Measurements from ENCODE around the gene DCUN1D2. TPM values are rescaled to one million over a fixed set of nuclear protein-coding genes. Genes with fewer than 3 reads are reported as not detected.
A peak's percentile ranks its signal among the peaks of the same experiment; 100 is the strongest.

DCUN1D2 gene
- total RNA-seq, 4 donors from 2014 or later, result 13.6 to 32.5 (median 24.5) TPM

DNA sequence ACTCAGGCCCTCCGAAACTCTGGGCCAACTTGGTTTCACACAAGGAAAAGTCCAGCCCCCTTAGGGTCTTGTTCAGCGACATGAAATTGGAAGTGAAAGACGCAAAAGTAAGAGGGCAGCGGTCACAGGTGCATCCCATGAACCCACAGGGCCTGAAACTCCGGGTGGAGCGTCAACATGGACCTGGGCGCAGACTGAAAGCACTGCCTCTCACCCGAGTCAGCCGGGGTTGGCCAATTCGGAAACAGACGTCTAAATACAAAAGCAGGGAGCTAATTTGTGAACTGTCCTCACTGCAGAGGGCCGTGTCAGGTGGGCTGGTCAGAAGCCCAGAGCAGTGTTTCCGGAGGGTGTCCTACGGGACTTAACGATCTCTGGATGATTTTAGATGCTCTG is 63.9 kb downstream of the DCUN1D2 start:
- Histone ChIP-seq H3K27ac (replicated peaks in 1 of 4) (no peak overlapping the region), H3K4me1 (peaks cover 0 to 21% (median 12%) of the 10 kb centered on the region in 4 donors), H3K9me3 (no peaks in the 10 kb centered on the region), H3K4me3 (no peak overlapping the region), H3K36me3 (peaks cover 0 to 81% (median 4%) of the 10 kb centered on the region in 4 donors), H3K27me3 (no peaks in the 10 kb centered on the region)
- no peak for DNase-seq (ENCODE audit: extremely low spot score)
- TF ChIP-seq POLR2AphosphoS5 (IDR thresholded peaks at IDR 0.05), result no peak
- no peak for TF ChIP-seq EP300 (IDR thresholded peaks at IDR 0.05)
- TF ChIP-seq, protein P1, sequence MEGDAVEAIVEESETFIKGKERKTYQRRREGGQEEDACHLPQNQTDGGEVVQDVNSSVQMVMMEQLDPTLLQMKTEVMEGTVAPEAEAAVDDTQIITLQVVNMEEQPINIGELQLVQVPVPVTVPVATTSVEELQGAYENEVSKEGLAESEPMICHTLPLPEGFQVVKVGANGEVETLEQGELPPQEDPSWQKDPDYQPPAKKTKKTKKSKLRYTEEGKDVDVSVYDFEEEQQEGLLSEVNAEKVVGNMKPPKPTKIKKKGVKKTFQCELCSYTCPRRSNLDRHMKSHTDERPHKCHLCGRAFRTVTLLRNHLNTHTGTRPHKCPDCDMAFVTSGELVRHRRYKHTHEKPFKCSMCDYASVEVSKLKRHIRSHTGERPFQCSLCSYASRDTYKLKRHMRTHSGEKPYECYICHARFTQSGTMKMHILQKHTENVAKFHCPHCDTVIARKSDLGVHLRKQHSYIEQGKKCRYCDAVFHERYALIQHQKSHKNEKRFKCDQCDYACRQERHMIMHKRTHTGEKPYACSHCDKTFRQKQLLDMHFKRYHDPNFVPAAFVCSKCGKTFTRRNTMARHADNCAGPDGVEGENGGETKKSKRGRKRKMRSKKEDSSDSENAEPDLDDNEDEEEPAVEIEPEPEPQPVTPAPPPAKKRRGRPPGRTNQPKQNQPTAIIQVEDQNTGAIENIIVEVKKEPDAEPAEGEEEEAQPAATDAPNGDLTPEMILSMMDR (IDR thresholded peaks at IDR 0.05), result no peak
- no peak for TF ChIP-seq POLR2A (IDR thresholded peaks at IDR 0.05; ENCODE audit: low read depth)
- intact Hi-C loops (cut with DNase I), result no loop called here
- 88% methylated on average over 15 of the region's 15 CpGs for WGBS

DNA sequence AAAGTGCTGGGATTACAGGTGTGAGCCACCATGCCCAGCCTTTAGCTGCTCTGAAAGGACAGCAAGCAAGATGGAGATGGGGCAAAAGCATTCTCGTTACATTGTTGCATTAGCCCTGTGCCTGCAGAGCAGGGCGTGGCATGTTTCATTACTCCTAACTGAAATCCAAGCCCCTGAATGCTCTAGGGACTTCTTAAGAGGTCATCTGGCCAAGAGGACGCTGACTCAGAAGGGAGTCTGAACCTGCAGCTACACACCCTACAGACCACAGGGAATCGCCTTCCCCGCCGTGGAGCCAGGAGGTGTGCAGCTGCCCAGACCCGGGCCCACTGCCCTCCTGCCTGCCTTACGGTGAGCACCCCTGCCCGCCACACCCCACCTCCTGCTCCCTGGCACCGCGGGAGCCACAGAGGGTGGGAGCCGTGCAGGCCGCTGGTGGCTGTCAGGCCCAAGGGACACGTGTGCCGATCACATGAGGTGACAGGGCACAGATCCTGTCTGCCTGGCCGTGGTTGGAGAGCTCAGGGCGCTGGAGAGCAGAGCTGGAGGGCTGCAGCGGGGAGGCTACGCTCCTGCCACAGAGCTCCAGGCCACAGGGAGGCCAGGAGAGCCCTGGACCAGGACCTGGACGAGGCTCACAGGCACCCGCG is 64.4 kb downstream of the DCUN1D2 start:
- TF ChIP-seq, protein P1 (IDR thresholded peaks at IDR 0.05), result no peak
- TF ChIP-seq POLR2AphosphoS5 (IDR thresholded peaks at IDR 0.05) (no peak), EP300 (IDR thresholded peaks at IDR 0.05) (no peak), POLR2A (IDR thresholded peaks at IDR 0.05; ENCODE audit: low read depth) (no peak)
- Histone ChIP-seq H3K27ac (replicated peaks in 1 of 4) (no peak overlapping the region), H3K9me3 (no peaks in the 10 kb centered on the region), H3K36me3 (peaks cover 0 to 79% (median 4%) of the 10 kb centered on the region in 4 donors), H3K27me3 (no peaks in the 10 kb centered on the region), H3K4me3 (no peak overlapping the region), H3K4me1 (peaks cover 0 to 27% (median 17%) of the 10 kb centered on the region in 4 donors)
- intact Hi-C loops (cut with DNase I), result no loop called here
- 94% methylated on average over 21 of the region's 22 CpGs for WGBS
- no peak for DNase-seq (ENCODE audit: extremely low spot score)

DNA sequence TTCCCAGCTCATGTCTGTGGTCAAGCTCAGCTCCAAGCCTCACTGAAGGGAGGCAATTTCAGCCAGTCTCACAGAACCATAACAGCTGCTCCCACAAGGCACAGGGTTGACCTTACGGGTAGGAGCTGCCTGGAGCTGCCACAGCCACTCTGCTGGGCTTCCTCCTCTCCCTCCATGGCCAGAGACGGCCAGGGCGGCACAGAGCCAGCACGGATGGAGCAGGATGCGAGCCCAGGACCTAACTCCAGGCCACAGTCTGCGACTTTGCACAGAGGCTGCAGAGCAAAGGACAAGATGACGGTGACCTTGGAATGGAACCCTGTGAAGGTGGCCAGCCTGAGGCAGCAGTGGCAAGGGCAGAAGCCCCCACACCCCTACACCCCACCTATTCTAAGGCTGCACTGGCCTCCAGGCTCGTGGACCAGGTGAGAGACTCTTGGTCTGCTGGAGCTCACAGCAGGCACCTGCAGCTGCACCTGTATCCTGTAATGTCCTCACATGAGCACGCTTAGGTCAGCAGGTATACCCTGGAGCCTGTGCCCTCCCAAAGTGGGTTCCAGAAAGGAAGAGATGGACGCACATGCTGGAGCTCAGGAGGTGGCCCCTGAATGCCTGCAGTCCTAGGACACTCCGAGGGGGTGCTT is 66.9 kb downstream of the DCUN1D2 start:
- no peaks in the 10 kb centered on the region for H3K27me3 ChIP-seq
- H3K4me1 ChIP-seq, result peaks cover 0 to 28% (median 17%) of the 10 kb centered on the region in 4 donors
- H3K4me3 ChIP-seq, result no peak overlapping the region
- DNase-seq (ENCODE audit: extremely low spot score), result no peak
- no peaks in the 10 kb centered on the region for H3K9me3 ChIP-seq
- peaks cover 0 to 65% (median 2%) of the 10 kb centered on the region in 4 donors for H3K36me3 ChIP-seq
- 91% methylated on average over 8 of the region's 11 CpGs for WGBS
- TF ChIP-seq EP300 (IDR thresholded peaks at IDR 0.05), result no peak
- TF ChIP-seq, protein P1 (IDR thresholded peaks at IDR 0.05), result no peak
- no peak for TF ChIP-seq POLR2A (IDR thresholded peaks at IDR 0.05; ENCODE audit: low read depth)
- no peak for TF ChIP-seq POLR2AphosphoS5 (IDR thresholded peaks at IDR 0.05)
- intact Hi-C loops (cut with DNase I), result no loop called here
- H3K27ac ChIP-seq (replicated peaks in 1 of 4), result no peak overlapping the region

DNA sequence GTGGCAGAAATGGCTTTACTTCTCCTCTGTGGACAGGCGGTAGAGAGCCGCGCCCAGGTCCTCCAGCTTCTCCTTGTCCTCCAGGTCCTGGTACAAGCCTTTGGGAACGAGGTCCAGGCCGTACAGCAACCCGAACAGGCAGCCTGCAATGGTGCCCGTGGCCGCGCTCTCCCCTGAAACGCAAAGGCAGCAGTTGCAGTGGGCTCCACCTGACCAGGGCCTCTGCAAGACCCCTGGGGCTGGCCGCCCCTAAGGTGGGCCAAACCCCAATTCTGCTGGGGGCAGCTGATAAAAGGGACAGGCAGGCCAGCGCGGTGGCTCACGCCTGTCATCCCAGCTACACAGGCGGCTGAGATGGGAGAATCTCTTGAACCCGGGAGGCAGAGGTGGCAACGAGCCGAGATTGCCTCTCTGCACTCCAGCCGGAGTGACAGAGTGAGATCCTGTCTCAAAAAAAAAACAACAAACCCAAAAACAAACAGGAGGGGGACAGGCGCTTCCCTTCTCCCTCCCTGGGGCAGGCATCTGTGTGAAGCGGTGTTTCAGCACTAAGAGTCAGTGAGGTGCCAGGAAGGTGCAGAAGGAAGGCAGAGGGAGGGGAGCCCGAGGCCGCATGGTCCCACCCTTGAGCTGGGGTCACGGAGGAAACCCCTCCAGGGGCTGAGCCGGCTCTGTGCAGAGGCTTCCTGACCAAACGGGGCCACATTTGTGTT is 67.5 kb downstream of the DCUN1D2 start:
- Histone ChIP-seq H3K4me1 (peaks cover 0 to 23% (median 15%) of the 10 kb centered on the region in 4 donors), H3K27ac (replicated peaks in 1 of 4) (peak overlapping the region; percentile 71 to 81 (median 76)), H3K36me3 (peaks cover 0 to 62% (median 2%) of the 10 kb centered on the region in 4 donors), H3K27me3 (no peaks in the 10 kb centered on the region), H3K9me3 (no peaks in the 10 kb centered on the region), H3K4me3 (no peak overlapping the region)
- TF ChIP-seq, protein P1 (IDR thresholded peaks at IDR 0.05), result no peak
- TF ChIP-seq POLR2AphosphoS5 (IDR thresholded peaks at IDR 0.05), result no peak
- TF ChIP-seq EP300 (IDR thresholded peaks at IDR 0.05), result no peak
- TF ChIP-seq POLR2A (IDR thresholded peaks at IDR 0.05; ENCODE audit: low read depth), result no peak
- intact Hi-C loops (cut with DNase I), result no loop called here
- no peak for DNase-seq (ENCODE audit: extremely low spot score)
- WGBS, result 90% methylated on average over 16 of the region's 26 CpGs

All from esophagus muscularis mucosa (tissue), 4 donors.